HepG2 (cell line): ENCODE data around the gene GFER. TPM values are rescaled to one million over a fixed set of nuclear protein-coding genes. Genes with fewer than 3 reads are reported as not detected.

Source experiments
- HMG20B ChIP-seq: conservative IDR thresholded peaks from 2 replicates; pipeline ENCODE4 v1.6.1; 2016; ENCODE audit warnings: missing genetic modification reagents, missing compliant biosample characterization
- KLF15 ChIP-seq: sonication (generic); formaldehyde crosslinking; IDR thresholded peaks from 2 replicates; pipeline ENCODE4 v1.8.1; 2023; ENCODE audit warnings: borderline replicate concordance, mild to moderate bottlenecking, inconsistent platforms, missing genetic modification reagents, mixed read lengths
- MED8 ChIP-seq: sonication (generic); formaldehyde crosslinking; IDR thresholded peaks from 2 replicates; pipeline ENCODE4 v1.8.1; 2023; ENCODE audit warnings: mild to moderate bottlenecking, missing genetic modification reagents; ENCODE audit not compliant: insufficient replicate concordance
- PATZ1 ChIP-seq: sonication (generic); formaldehyde crosslinking; IDR thresholded peaks from 2 replicates; pipeline ENCODE4 v1.4.0; 2020; ENCODE audit warnings: missing genetic modification reagents
- PTBP1 ChIP-seq: fragments of 200-400 bp; formaldehyde crosslinking; IDR thresholded peaks from 2 replicates; pipeline ENCODE4 v1.6.1; 2018; ENCODE audit warnings: low read length, low read depth; ENCODE audit not compliant: poor library complexity, severe bottlenecking
- REL ChIP-seq: sonication (generic); formaldehyde crosslinking; conservative IDR thresholded peaks from 2 replicates; pipeline ENCODE4 v1.8.0; 2022; ENCODE audit warnings: mild to moderate bottlenecking, missing genetic modification reagents, moderate library complexity
- RELA ChIP-seq: sonication (generic); formaldehyde crosslinking; IDR thresholded peaks from 2 replicates; pipeline ENCODE4 v1.4.0; 2020; ENCODE audit warnings: missing genetic modification reagents
- RFX5 ChIP-seq: IDR thresholded peaks from 2 replicates; pipeline ENCODE4 v1.6.1; 2011; ENCODE audit warnings: low read depth, low read length, improper control_type of control experiment
- SIN3B ChIP-seq: fragments of 150-350 bp; IDR thresholded peaks from 2 replicates; pipeline ENCODE4 v1.6.1; 2014; ENCODE audit warnings: low read length
- SKI ChIP-seq: fragments of 450-650 bp; IDR thresholded peaks from one replicate; pipeline ENCODE4 v1.6.1; 2018; ENCODE audit warnings: mild to moderate bottlenecking; ENCODE audit not compliant: partially characterized antibody
- SMARCC2 ChIP-seq: fragments of 450-650 bp; IDR thresholded peaks from 2 replicates; pipeline ENCODE4 v1.6.1; 2017; ENCODE audit warnings: antibody characterized with exemption, mild to moderate bottlenecking
- SMYD3 ChIP-seq: sonication (generic); formaldehyde crosslinking; IDR thresholded peaks from 2 replicates; pipeline ENCODE4 v1.8.1; 2023; ENCODE audit warnings: mild to moderate bottlenecking, missing genetic modification reagents
- SOX6 ChIP-seq, 2 experiments: fragments of 450-650 bp in 1 of 2; sonication (generic) in 1 of 2; formaldehyde crosslinking in 1 of 2; IDR thresholded peaks; 2 replicates each; pipeline versions ENCODE4 v1.4.0 to v1.6.1; 2017 to 2020; ENCODE audit warnings: antibody characterized with exemption in 1 of 2, mild to moderate bottlenecking in 1 of 2, missing genetic modification reagents in 1 of 2
- SRSF4 ChIP-seq: fragments of 200-400 bp; formaldehyde crosslinking; IDR thresholded peaks from one replicate; pipeline ENCODE4 v1.6.1; 2018; ENCODE audit warnings: mild to moderate bottlenecking, low read depth, low read length, moderate library complexity; ENCODE audit not compliant: poor library complexity, severe bottlenecking
- SUZ12 ChIP-seq: fragments of 150-350 bp; IDR thresholded peaks from 2 replicates; pipeline ENCODE4 v1.6.1; 2014; ENCODE audit warnings: low read depth, low read length
- TARDBP ChIP-seq: sonication (generic); formaldehyde crosslinking; IDR thresholded peaks from 2 replicates; pipeline ENCODE4 v1.8.0; 2022; ENCODE audit warnings: mild to moderate bottlenecking, missing genetic modification reagents
- ZBTB1 ChIP-seq: sonication (generic); formaldehyde crosslinking; IDR thresholded peaks from 2 replicates; pipeline ENCODE4 v1.4.0; 2020; ENCODE audit warnings: missing genetic modification reagents, borderline replicate concordance
- ZC3H4 ChIP-seq: sonication (generic); formaldehyde crosslinking; IDR thresholded peaks from 2 replicates; pipeline ENCODE4 v1.4.0; 2020; ENCODE audit warnings: missing genetic modification reagents, borderline replicate concordance
- ZNF503 ChIP-seq: sonication (generic); formaldehyde crosslinking; IDR thresholded peaks from 2 replicates; pipeline ENCODE4 v1.4.0; 2020; ENCODE audit warnings: missing genetic modification reagents
- ZNF530 ChIP-seq: sonication (generic); formaldehyde crosslinking; IDR thresholded peaks from 2 replicates; pipeline ENCODE4 v1.5.0; 2020; ENCODE audit warnings: low read depth, mild to moderate bottlenecking, missing genetic modification reagents
- ZNF552 ChIP-seq: sonication (generic); formaldehyde crosslinking; IDR thresholded peaks from 2 replicates; pipeline ENCODE4 v1.9.0; 2022; ENCODE audit warnings: missing genetic modification reagents, mild to moderate bottlenecking, borderline replicate concordance
- ZNF616 ChIP-seq: sonication (generic); formaldehyde crosslinking; IDR thresholded peaks from 2 replicates; pipeline ENCODE4 v1.5.0; 2020; ENCODE audit warnings: low read depth, mild to moderate bottlenecking, missing genetic modification reagents
- ZNF691 ChIP-seq: sonication (generic); formaldehyde crosslinking; IDR thresholded peaks from 2 replicates; pipeline ENCODE4 v1.4.0; 2020; ENCODE audit warnings: missing genetic modification reagents, low read depth, mild to moderate bottlenecking, borderline replicate concordance
- ZSCAN25 ChIP-seq: sonication (generic); formaldehyde crosslinking; IDR thresholded peaks from 2 replicates; pipeline ENCODE4 v1.8.0; 2022; ENCODE audit warnings: mild to moderate bottlenecking, missing genetic modification reagents
- polyA plus RNA-seq, 8 experiments: library from polyadenylated mRNA; depleted of rRNA in 3 of 8; stranded (reverse) in 7 of 8; unstranded in 1 of 8; fragments of >200 nt; fragmentation: Illumina TruSeq in 4 of 8; extraction: Trizol in 4 of 8; gene quantifications; 2 replicates each; pipeline versions ENCODE4 v1.2.1 to v1.2.3, GENCODE V29; 2011 to 2016; ENCODE audit warnings: low read depth in 4 of 8, missing spikeins in 1 of 8, mixed read lengths in 1 of 8; ENCODE audit not compliant: insufficient read depth in 1 of 8
- total RNA-seq, 5 experiments: library from RNA; depleted of rRNA; stranded (reverse); fragments of >200 nt; fragmentation: Illumina TruSeq; extraction: Trizol; gene quantifications; 2 replicates each; pipeline ENCODE4 v1.2.3, GENCODE V29; 2016; ENCODE audit warnings: low read depth in 1 of 5

Gene GFER
- total and polyA plus RNA-seq, 2 of the 13 experiments (the other 11 are each of a cell fraction or from before 2014, with no cell fraction given) = 28.6 to 71.7 TPM

GRCh38 chr16:2003827-2004641 is 20.0 kb downstream of the GFER start (continued):
- no peak for TF ChIP-seq RFX5
- no peak for TF ChIP-seq RELA (CRISPR knock-in tag)
- no peak for TF ChIP-seq ZC3H4
- TF ChIP-seq SMYD3 (CRISPR knock-in tag) = no peak
- TF ChIP-seq KLF15 (CRISPR knock-in tag) = no peak
- TF ChIP-seq SKI = peak; percentile 19
- no peak for TF ChIP-seq SMARCC2
- peak; percentile 58; the same call in 1 of the 2 replicates for TF ChIP-seq TARDBP
- no peak for TF ChIP-seq SIN3B
- no peak for TF ChIP-seq SRSF4
- TF ChIP-seq SUZ12 = no peak
- no peak for TF ChIP-seq ZNF530 (CRISPR knock-in tag)
- TF ChIP-seq HMG20B (CRISPR knock-in tag) = no peak
- TF ChIP-seq PATZ1 (CRISPR knock-in tag) = peak; percentile 79
- no peak for TF ChIP-seq PTBP1
- TF ChIP-seq REL = no peak
- TF ChIP-seq ZNF552 (CRISPR knock-in tag) = no peak
- no peak for TF ChIP-seq ZNF691 (CRISPR knock-in tag)
- no peak for TF ChIP-seq ZNF503 (CRISPR knock-in tag)
- TF ChIP-seq SOX6 (IDR thresholded peaks at IDR 0.05) = no peak
- TF ChIP-seq SOX6 (CRISPR knock-in tag; IDR thresholded peaks at IDR 0.05) = peak; percentile 41; the same call in 1 of the 2 replicates
- TF ChIP-seq ZNF616 (CRISPR knock-in tag) = no peak
- no peak for TF ChIP-seq MED8
- no peak for TF ChIP-seq ZBTB1 (CRISPR knock-in tag)
- TF ChIP-seq ZSCAN25 = peak; percentile 74; the same call in 1 of the 2 replicates
